ENCODE data around the gene GRB2.
"Not testable (repeated sequence)": the region's sequence is repeated elsewhere in the genome, so short reads cannot be mapped to it uniquely, and the experiment has no call there.

Gene GRB2

DNA sequence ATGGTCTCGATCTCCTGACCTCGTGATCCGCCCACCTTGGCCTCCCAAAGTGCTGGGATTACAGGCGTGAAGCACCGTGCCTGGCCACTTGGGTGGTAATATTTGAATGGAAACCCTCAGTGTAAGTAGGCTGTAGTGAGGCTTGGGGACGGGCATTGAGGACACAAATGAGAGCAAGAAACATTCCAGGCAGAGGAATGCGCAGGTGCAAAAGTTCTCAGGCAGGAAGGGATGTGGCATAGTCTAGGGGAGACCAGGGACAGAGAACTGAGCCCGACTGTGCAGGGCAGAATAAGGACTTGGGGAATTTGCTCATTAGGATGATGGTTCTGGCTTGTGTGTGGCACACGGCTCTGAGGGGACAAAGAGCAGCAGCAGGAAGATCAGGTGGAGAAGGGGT lies 54.8 kb downstream of the GRB2 start:
- DNase-seq (ENCODE audit: low read depth), result no peak

- no peak for DNase-seq (ENCODE audit: low read depth)
These were observed 55.4 kb downstream of the GRB2 start for GRCh38 chr17:75350029-75350428.

DNA sequence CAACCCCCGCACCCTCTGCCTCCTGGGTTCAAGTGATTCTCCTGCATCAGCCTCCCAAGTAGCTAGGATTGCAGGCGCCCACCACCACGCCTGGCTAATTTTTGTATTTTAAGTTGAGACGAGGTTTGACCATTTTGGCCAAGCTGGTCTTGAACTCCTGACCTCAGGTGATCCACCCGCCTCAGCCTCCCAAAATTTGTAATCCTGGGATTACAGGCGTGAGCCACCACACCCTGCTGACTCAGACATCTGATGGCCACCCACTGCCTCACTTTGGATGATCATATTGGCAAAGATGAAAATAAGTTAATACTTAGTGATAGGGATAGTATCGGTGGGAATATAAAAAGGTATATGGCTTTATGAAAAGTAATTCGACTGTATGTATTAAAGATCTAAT lies 55.9 kb downstream of the GRB2 start:
- DNase-seq (ENCODE audit: low read depth), result no peak

DNA sequence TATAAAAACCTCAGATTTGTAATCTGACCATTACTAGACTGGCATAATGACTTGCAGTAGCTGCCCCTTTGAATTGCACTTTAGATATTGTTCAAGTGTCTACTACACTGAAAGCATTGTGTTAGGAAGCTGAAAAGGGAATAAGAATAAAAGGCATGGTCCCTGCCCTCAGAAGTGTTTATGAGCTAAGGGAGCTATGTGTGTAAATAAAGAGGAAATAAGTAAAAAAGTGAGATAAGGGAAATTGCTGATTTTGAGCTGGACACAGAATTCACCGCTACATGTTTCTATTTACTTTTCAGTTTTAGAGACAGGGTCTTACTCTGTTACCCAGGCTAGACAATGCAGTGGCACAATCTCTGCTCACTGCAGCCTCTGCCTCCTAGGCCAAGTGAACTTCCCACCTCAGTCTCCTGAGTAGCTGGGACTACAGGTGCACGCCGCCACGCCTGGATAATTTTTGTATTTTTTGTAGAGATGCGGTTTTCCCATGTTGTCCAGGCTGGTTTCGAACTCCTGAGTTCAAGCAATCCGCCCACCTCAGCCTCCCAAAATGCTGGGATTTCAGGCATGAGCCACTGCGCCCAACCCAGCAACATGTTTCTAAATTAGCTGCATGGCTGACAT lies 57.0 kb downstream of the GRB2 start:
- DNase-seq (ENCODE audit: low read depth), result no peak

GRCh38 chr17:75346906-75347305 lies 58.6 kb downstream of the GRB2 start:
- no peak for DNase-seq (ENCODE audit: low read depth)

DNA sequence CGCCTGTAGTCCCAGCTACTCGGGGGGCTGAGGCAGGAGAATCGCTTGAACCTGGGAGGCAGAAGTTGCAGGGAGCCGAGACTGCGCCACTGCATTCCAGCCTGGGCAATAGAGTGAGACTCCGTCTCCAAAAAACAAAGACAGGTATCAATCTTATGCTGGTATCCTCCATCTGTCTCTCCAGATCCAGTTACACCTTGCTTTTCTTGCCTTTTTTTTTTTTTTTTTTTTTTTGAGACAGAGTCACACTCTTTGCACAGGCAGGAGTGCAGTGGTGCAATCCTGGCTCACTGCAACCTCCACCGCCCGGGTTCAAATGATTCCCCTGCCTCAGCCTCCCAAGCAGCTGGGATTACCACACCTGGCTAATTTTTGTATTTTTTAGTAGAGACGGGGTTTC lies 59.1 kb downstream of the GRB2 start:
- DNase-seq (ENCODE audit: low read depth), result not testable (repeated sequence)

DNA sequence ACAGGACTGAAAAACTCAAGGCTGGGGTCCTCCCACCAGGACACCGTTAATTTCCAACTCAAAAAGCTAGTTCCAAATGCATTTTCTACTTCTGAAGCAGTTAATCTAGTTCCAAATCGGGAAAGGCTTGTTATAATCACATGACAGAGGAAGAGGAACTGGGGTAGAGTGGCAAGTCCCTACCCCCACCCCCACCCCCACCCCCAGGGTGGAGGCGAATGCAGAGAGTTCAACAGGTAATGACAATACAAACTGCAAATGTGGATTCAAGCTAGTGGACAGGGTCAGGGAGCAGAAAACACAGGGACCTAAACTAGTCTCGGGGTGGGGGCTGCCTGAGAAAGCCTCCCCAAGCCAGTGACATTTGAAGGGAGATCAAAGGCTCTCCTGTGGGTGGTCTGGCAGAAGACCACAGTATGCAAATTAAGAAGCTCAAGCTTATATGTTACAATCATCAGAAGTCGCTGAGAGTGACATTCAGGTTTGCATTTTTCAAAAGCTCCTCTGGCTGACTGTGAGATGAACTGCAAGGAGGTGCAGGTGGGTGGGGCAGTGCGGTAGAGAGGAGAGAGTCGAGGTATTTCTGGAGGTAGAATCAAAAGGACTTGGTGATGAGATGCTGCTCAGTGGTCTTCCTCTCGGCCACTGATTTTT lies 59.8 kb downstream of the GRB2 start:
- no peak for DNase-seq (ENCODE audit: low read depth)

GRCh38 chr17:75344666-75345065 lies 60.8 kb downstream of the GRB2 start:
- no peak for DNase-seq (ENCODE audit: low read depth)

- DNase-seq (ENCODE audit: low read depth), result no peak
These were observed 62.5 kb downstream of the GRB2 start for GRCh38 chr17:75342996-75343395.

GRCh38 chr17:75341784-75342486 lies 63.5 kb downstream of the GRB2 start:
- no peak for DNase-seq (ENCODE audit: low read depth)

DNA sequence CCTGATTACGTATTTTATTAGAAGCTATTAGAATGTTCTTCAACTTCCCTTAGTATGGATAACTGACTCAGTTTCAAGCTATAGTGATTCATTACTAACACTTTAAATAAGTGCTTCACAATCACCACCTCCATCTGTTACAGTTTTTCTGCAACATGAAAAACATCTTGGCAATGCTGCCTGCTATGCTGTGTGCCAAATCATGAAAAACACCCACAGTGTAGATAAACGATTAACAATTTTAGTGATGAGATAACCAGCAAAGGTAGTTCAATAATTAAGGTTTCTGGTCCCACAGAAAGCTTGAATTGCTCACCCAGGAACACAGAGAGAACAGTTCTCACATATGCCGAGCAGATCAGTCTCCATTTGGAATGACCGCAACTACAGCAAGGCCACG lies 64.8 kb downstream of the GRB2 start:
- DNase-seq (ENCODE audit: low read depth), result no peak

DNA sequence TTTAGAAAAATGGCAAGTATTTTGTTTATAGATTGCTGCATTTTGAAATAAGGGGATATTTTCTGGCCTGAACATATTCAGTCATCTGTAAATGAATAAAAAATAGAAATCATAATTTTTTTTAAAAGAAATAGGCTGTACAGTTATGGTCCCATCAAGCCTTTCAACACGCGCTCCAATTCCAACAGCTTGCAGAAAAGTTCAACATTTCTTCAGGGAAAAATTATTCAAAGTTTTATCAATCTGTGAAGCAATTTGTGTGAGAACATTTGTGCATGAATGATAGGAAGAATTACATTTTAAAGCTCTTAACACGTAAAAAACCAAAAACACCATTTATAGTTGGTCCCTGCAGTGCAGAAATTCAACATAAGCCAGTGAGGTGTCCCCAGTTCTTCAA lies 65.5 kb downstream of the GRB2 start:
- no peak for DNase-seq (ENCODE audit: low read depth)

DNA sequence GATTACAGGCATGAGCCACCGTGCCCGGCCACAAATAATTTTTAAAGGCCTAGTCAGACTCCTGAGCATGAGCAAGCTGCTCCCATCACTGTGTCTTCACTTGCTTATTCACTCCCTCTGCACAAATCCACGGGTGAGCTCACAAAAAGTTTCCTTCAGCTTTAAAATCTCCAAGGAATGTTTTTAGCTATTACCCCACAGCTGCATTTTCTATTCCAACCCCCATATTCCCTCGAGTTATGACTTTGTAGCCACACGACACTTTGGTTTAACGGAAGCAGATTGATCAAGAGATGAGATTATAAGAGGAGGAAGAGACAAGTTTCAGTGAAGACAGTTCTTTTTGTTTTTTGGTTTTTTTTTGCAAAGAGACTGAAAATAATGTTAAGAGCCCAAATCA lies 67.1 kb downstream of the GRB2 start:
- DNase-seq (ENCODE audit: low read depth), result no peak

DNA sequence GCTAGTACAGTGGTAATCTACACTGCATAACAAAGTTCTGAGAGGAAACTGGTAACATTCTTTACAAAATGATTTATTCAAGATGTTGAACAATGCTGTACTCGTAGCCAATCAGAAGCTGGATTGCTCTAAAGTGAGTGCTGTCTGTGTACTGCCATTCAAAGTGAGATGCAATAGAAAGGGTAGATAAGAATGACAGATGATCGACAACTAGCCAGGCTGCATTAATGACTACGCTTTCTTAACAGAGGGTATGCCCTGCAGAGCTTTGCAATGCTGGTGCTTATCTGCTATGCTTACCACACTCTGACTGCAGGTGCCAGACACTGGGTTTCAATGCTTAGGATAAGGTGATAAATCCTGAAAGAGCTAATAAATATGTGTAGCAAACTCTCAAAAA lies 70.2 kb downstream of the GRB2 start:
- DNase-seq (ENCODE audit: low read depth), result no peak

- DNase-seq (ENCODE audit: low read depth), result no peak
These were observed 70.8 kb downstream of the GRB2 start for GRCh38 chr17:75334723-75335122.

- DNase-seq (ENCODE audit: low read depth), result no peak
These were observed 73.8 kb downstream of the GRB2 start for GRCh38 chr17:75331671-75332070.

- no peak for DNase-seq (ENCODE audit: low read depth)
These were observed 77.7 kb downstream of the GRB2 start for GRCh38 chr17:75327757-75328156.

- no peak for DNase-seq (ENCODE audit: low read depth)
These were observed 79.1 kb downstream of the GRB2 start for GRCh38 chr17:75326226-75326848.

DNA sequence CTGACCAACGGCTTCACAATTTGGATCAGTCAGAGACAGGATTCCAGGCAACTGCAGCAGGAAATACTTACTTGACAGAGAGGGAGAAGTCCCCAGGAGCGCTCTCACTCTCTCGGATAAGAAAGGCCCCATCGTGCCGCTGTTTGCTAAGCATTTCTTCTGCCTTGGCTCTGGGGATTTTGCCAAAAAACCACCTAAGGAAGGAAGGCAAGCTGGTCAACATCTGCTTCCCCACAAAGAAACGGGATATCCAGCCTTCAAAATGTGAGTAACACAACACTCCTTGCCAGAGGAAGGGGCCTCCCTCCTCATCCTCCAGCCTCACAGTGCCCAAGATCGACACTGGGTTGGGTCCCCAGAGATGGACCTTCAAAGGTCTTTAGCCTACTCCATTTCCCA lies 79.7 kb downstream of the GRB2 start:
- DNase-seq (ENCODE audit: low read depth), result no peak

DNA sequence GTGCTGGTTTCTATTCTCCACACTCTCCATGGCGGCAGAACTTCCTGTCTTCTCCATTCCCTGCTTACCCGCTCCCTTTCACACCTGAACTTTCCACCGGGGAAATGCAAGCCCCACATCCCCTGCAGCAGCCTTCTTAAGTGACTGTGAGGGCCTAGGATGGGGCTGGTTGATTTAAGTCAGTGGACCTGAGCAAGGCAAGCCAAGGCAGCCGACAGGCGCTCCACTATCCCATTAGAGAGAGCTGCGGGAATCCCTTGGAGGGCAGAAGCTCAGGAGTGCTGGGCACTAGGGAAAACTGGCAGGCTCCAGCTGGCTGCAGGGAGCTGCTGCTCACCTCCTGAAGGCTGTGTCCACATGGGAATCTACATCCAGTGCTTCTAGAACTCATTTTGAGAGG lies 80.1 kb downstream of the GRB2 start:
- DNase-seq (ENCODE audit: low read depth), result no peak

- no peak for DNase-seq (ENCODE audit: low read depth)
These were observed 84.0 kb downstream of the GRB2 start for GRCh38 chr17:75321506-75321905.

GRCh38 chr17:75319904-75320691 lies 85.4 kb downstream of the GRB2 start:
- no peak for DNase-seq (ENCODE audit: low read depth)

Data from HS-27A (cell line).